GM19043 (cell line): ENCODE data around the gene SIGLEC5.

ENCODE experiments used
- ATAC-seq: cut with Tn5 transposase; IDR thresholded peaks from one replicate; pipeline ENCODE4 v1.9.1; 2021; ENCODE audit warnings: low read depth; ENCODE audit not compliant: unreplicated experiment

The SIGLEC5 gene

DNA sequence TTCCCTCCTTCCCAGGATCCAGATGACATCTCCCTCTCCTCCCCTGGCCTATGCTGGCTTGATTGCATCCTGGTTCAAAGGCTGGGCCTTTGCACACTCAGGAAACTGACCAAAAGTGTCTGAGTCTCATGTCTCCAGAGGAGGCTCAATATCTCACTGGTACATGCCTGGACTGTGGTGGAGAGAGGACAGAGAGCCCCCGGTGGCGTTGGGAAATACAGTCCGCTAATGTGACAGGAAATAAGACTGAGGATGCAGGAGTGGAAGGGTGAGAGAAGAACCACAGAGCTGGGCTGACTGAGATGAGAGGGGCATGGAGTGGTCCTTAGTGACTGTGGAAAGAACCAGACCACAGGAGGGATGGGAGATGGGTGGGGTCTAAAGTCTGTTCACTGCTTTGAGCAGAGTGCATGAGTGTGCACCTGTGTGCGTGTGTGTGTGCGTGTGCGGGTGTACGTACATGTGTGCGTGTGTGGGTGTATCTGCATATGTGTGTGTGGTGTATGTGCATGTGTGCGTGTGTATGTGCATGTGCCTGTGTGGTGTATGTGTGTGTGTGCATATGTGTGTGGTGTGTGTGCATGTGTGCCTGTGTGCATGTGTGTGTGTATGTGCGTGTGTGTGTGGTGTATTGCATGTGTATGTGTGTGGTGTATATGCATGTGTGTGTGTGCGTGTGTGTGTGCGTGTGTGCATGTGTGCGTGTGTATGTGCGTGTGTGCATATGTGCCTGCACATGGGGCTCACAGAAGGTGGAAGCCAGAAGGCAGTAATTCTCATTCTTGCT is 1.9 kb downstream of the SIGLEC5 start:
- ATAC-seq: no peak

DNA sequence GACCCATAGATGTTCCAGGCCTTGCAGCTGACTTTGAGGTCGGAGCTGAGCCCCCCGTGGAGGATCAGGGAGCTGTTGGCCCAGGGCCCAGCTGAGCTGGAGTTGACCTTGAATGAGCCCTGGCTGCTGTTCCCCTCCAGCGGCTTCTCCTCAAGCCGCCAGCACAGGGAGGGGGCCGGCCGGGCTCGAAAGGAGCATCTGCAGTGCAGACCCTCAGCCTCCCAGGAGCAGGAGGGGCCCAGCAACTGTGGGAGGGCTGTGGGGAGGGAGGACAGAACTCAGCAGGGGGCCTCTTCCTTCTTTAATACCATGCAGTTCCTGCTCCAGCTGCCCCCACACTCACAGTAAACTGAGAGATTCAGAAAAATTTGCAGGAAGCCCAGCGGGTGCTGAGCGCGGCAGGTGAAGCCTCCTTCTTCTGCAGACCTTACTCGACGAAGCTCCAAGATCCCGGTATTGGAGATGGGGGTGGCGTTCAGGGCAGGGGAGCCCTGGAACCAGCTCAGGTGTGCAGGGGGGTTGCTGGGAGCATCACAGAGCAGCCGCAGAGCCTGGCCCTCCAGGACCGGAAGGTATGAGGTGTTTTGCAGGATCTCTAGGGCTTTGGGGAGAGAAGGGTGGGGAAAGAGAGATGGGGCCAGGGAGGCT is 2.6 kb downstream of the SIGLEC5 start:
- ATAC-seq: no peak

DNA sequence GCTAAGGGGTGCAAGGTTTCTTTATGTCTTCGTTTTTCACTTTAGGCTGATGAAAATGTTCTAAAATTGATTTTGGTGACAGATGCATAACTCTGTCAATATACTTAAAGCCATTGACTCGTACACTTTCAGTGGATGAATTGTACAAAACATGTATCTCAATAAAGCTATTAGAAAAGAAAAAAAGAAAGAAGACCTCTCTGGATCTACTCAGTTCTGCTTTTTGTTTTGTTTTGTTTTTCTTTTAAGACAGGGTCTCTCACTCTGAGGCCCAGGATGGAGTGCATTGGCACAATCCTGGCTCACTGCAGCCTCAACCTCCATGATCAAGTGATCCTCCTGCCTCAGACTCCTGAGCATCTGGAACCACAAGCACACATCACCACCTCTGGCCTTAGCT is 3.5 kb downstream of the SIGLEC5 start:
- ATAC-seq: no peak

DNA sequence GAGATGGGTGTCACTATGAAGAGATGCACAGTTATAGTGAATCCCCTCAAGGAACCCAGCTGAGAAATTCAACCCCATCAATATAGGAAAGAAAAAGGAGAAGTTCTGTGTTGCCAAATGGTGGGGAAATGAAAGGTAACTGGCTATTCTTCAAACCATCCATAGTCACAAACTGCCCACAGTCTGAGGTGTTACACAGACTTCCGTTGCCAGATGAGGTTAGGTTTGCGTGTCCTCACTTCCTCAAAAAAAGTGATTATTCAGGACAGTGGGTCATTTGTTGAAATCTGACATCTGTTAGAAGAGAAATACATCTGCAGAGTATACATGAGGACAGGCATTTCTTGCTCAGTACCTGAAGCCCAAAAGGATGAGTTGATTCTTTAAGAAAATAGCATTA is 9.0 kb downstream of the SIGLEC5 start:
- ATAC-seq: no peak

DNA sequence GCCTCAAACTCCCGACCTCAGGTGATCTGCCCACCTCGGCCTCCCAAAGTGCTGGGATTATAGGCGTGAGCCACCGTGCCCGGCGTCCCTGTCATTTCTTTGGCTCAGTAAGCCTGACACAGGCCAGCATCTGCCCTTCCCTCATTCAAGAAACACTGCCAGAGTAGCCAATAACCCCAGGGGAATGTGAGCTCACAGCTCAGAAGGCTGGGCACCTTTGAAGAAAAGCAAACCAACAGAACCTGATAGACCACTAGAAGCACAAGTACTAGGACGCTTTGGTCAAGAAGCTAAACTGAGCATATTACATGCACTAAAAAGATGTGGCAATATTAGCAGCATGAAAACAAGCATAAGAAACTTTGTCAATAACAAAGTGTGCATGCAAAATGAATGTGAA is 14.2 kb downstream of the SIGLEC5 start:
- ATAC-seq: no peak

DNA sequence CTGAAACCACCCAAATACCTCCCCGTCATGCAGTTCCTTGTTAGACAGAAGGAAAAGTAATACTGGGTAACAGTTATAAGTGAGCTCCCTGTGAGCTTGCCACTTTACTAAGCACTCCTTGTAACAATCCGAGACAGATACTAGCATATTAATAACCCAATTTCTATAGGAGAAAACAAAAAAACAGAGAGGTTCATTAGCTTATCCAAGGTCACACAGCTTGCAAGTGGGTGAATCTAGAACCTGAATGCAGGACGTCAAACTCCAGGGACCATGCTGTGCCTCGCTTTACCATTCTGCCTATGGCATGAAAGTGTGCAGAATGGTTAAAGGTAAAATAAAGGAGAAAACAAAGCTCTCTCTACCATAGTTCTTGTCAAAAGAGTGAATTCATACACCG is 15.4 kb downstream of the SIGLEC5 start:
- no peak for ATAC-seq

DNA sequence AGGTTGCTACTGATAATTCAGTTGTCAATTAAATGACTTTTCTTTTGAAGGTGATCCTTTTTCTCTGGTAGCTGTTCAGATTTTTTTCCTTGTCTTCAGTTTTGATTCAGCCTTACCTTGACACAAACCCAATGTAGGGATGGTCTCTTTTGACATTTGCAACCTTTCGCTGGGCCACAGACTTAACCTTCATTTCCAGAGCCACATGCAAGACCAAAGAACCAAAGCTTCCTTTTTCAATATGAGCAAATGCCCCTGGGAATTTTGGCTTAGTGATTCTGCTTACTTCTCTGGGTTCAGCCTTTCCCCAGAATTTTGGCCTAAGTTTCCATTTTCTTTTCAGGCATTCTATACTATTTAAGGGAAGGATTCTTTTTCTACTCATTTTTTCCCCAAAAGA is 19.6 kb downstream of the SIGLEC5 start:
- no peak for ATAC-seq

DNA sequence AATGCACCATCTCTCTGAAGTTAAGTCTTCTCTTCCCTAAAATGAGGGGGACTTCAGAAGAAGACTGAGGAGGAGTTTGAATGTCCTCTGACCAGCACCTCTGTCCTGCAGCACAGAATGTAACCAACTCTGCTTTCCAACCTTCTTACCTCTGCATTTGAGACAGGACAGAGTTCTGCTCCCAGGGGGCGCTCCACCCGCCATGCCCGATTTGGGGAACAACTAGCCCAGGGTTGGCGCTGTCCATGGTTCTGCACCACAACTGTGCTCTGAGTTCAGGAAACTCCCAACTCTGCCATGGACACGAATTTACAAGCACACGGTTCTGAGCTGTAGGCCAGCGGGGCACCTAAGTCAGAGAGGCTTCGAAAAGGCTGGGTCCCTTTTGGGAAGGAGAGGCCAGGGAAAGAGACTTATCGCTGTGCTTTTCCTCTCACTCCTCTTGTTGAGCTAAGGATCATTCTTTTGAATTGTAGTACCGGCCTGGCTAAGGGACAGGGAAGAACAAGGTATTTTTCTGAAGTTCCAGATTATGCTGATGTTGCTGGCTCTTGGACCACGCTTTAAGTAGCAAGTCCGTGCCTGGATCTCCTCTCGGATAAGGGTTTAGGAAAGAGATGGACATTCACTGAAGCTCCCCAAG is 22.2 kb downstream of the SIGLEC5 start:
- no peak for ATAC-seq

DNA sequence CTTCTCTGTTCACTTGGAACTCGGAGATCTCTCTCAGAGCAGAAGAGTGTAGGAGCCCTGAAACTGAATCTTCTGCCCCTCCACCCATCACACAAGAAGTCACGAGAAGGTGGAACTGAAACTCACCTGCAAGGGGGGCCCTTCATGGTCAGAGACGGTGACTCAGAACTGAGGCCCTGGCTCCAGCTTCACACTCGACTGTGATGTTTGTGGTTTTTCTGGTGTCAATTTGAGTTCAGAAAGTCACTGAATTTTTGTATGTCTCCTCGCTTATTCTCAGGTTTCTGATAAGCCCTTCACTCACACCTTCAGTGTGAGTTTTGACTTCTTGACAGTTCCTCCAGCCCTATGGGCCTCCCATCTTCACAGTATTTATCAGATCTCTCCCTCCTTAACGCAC is 23.1 kb downstream of the SIGLEC5 start:
- ATAC-seq: peak; percentile 95

DNA sequence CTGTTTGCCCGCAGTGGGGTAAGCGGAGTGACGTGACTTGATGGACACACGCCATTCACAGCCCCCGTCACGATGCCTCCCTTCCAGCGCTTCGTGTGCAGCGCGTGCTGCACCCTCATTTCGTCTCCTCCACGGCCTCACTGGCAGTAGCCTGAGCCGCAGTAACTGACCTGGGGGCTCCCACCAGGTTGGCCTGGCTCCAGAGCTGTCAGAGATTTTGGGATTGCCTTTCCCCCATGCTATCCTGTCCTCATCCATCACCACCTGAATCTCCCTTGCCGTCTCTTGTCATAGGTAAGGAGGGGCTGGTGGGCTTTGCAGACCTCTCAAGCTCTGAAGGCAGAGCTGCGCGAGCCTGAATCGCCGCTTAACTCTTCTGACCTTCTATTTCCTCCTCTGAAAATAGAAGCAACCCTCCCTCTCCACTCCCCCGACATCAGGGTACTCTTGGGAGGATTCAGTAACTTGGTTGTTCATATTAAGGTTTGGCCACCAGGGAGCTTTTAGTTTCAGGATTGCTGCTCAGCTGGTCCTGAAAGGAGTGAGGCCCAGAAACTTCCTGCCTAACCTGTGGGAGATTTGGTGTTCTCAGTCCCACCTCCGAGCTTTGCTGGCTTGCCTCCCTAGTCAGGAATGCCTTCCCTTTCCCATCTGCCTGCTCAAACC is 27.9 kb downstream of the SIGLEC5 start:
- no peak for ATAC-seq

DNA sequence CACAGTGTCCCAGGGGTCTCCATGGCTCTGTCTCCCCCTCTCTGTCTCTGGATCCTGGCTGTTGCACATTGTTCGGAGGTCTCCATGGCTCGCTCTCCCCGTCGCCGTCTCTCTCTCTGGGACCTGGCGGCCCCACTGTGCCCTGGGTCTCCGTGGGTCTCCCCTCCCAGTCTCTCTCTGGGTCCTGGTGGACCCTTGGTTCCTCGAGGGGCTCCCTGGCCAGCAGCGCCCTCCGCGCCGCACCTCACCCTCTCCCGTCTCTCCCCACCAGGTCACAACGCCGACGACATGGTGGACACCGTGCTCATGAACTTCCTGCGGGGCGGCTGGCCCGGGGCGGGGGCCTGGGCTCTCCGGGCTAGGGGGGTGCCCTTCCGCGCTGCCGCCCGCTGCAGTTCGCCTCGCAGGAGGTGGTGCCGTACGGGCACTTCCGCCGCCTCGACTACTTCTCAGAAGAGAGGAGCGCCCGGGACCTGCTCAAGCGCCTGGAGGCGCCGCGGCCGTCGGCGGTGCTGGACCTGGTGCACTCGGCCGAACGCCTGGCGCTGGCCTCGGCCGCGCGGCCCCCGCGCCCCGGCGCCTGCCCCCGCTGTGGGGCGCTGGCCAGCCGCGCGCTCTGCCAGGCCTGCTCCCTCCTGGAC is 29.1 kb downstream of the SIGLEC5 start:
- no peak for ATAC-seq

DNA sequence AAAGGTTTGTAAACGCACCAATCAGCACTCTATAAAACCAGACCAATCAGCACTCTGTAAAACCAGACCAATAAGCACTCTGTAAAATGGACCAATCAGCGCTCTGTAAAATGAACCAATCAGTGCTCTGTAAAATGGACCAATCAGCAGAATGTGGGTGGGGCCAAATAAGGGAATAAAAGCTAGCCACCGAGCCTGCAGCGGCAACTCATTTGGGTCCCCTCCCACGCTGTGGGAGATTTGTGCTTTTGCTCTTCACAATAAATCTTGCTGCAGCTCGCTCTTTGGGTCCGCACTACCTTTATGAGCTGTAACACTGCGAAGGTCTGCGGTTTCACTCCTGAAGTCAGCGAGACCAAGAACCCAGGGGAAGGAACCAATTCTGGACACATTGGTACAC is 31.1 kb downstream of the SIGLEC5 start:
- ATAC-seq: no peak

DNA sequence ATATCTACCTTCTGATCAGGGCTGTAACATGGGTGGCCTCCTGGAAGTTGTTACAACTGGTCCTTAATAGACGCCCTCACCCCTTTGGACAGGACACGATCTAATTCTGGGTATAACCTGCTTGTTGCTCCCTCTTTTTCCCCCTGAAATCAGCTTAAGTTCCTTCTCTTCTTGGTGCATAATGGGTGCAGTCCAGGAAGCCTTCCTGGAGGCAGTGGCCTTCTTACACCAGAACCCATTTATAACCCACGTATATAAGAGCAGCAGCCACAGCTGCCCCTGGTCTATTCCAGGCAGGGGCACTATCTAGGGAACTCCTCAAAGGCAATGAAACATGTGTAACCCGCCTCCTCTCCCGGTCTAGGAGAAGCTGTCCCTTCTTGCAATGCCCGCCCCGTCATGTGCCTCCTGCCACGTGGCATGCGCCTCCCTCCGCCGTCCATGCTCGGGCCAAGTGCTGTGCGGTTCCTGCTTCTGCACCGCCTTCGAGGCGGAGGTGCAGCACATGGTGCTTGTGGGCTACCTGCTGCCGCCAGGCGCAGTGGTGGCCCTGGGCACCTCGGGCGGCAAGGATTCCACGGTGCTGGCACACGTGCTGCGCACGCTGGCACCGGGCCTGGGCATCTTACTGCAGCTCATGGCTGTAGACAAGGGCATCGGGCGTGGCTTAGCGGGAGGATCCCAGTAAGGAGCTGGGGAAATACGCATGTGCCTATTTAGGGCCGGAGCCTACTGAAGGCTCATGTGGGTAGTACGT is 31.9 kb downstream of the SIGLEC5 start:
- ATAC-seq: no peak

DNA sequence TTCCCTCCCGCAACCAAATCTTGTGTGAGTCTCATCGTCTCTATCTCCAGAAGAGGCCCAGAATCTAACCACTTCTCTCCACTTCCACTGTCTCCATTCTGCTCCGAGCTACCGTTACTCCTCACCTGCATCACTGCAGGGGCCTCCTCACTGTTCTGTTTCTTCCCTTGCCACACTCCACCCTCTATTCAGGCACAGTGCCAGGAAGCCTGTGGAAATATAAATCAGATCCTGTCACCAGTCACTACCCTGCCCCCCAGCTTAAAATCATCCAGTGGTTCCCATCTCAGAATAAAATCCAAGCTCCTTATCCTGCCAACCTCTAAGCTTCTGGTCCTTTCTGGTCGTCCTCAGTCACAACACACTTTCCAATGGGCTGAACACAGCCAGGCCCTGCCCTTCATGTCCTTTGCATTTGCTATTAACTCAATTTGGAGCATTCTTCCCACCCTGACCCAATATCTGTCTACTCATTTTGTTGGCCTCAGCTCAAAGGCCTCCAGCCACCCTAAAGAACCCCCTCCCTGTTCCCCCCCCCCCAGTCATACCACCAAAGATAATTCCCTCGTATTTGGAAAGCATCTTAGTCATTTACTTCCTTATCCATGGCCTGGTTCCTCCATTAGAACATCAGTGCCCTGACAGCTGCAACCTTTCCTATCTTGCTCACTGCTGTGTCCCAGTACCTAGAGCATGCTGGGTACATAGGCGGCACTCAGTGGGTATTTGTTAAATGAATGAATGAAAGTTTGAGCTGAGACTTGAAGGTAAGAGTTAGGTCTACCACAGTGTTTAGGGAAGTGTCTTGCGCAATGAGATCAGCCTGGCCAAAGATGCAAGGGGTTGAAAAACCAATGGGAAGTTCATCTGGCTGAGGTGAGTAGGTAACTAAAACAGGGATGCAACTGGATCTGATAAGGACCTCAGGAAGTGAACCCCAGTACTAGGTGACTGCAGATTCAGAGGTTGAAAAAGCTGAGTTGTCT is 34.7 kb downstream of the SIGLEC5 start:
- no peak for ATAC-seq

DNA sequence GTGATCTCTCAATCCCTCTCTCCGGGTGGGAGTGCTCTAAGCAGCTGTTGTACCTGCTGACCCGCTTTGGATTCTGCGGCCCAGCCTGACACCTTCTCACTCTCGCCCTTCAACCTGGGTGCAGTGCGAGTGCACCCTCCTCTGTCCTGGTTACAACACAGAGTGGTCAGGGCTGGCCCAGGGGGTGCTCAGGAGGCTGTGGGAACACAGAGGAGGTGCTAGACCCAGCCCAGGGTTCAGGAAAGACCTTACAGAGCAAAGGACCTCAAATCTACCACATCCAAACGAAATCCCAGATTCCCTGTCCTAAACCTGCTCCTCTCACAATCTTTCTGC is 35.5 kb downstream of the SIGLEC5 start:
- no peak for ATAC-seq

DNA sequence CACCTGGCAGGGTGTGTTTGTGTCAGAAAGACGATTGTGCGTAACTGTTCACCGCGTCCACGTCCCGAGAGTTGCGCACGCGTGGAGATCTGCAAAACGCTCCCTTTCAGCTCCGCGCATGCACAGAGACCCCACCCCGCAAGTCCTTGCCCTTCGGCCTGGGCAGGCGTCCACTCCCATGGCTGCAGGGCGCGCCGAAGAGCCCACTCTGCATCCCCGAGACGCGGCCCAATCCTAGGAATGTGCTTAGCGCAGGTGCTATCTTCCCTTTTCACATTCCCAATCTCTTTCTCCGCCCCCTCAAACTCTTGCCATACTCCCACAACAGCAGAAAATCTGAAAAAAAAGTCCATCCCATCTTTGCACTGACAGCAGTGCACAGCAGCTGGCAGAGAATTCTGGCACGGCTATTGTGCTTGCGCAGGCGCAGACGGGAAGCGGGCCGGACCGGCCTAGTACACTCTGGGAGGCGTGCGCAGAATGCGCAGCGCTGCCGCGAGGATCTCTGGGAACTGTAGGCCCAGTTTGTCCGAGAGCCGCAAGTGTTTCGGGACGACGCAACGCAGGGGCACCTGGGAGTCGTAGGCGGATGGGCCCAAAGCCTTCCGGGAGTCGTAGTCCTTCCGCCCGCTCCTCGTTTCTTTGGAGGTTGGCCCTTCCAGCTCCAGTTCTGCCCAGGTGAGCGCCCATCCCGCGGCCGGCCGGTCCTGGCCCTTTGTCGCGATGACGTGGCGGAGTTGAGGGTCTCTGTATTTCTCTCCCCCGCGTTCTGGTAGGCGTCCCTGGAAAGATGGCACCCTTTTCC is 36.0 kb downstream of the SIGLEC5 start:
- peak; percentile 97 for ATAC-seq

DNA sequence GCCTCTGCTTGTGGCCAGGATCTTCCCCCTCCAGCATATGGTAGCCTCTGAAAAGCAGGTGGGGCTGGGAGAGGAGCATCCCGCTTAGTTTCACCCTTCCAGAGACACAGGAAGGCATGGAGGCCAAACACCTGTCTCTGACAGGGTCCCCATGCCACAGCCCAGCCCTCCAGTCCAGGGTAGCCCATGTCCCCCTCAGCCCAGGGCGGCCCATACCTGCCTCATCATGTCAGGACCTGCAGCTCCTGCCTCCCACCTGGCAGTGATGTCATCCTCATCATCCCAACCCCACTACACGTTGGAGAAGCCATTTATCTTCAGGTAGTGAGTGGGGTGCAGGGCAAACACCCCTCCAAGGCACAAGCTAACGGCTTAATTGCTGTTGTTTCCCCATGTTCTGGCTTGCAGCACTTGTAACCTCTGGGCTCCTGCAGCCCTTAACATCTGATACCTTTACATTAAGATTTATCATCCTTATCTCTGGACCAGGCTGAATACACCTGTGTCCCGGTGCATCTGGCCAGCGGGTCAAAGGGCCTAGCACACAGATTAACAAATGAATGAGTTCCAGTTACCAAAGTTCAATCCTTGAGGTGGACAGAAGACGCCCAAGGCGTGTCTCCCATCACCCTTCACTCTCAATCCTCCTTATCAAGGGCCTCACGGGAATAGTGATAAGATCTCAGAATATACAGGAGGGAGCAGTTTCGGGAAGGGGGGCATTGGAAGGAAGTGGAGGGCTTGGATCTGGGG is 36.9 kb downstream of the SIGLEC5 start:
- no peak for ATAC-seq

DNA sequence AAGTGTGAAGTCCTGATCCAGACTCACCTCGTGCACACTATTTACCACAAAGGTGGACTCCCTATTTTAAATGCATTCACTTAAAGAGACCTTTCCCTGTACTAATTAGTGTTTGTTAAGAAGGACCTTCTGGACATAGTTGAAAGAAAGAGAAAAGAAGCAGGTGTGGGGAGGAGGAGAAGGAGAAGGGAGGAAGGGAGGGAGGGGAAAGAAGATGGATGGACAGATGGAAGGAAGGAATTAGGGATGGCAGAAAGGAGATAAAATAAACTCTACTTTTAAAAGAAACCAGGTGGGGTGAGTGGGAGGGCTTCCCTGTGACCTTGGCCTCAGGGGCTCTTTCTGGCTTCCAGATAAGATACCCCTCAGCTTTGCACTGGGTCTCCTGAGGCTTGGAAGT is 37.7 kb downstream of the SIGLEC5 start:
- no peak for ATAC-seq
